Mononuclear cell (primary cell): Measurements from ENCODE around the gene LY6G6C. TPM values are rescaled to one million over a fixed set of nuclear protein-coding genes. Genes with fewer than 3 reads are reported as not detected.

Source experiments
- total RNA-seq: library from RNA; depleted of rRNA; stranded (reverse); fragments of >200 nt; gene quantifications from one replicate; pipeline ENCODE4 v1.2.3, GENCODE V29; 2012

LY6G6C gene
- total RNA-seq, 1 donor = not detected

Other genes with a start within 250 kb of the LY6G6C start
- gene MICB, start 223.6 kb downstream of the LY6G6C start, total RNA-seq = 29.2 TPM
- not detected for gene MCCD1, start 192.8 kb downstream of the LY6G6C start, total RNA-seq
- 183 TPM for gene DDX39B, start 179.7 kb downstream of the LY6G6C start, total RNA-seq
- 0.73 TPM for gene ATP6V1G2, start 175.1 kb downstream of the LY6G6C start, total RNA-seq
- 9.8 TPM for gene NFKBIL1, start 174.1 kb downstream of the LY6G6C start, total RNA-seq
- 2.5 TPM for gene LTA, start 149.5 kb downstream of the LY6G6C start, total RNA-seq
- 230 TPM for gene TNF, start 146.2 kb downstream of the LY6G6C start, total RNA-seq
- gene LTB, start 139.3 kb downstream of the LY6G6C start, total RNA-seq = 191 TPM
- gene LST1, start 135.5 kb downstream of the LY6G6C start, total RNA-seq = 200 TPM
- gene NCR3, start 128.7 kb downstream of the LY6G6C start, total RNA-seq = 9.2 TPM
- 245 TPM for gene AIF1, start 106.5 kb downstream of the LY6G6C start, total RNA-seq
- 67.0 TPM for gene PRRC2A, start 101.0 kb downstream of the LY6G6C start, total RNA-seq
- gene BAG6, start 69.1 kb downstream of the LY6G6C start, total RNA-seq = 81.3 TPM
- 3.0 TPM for gene APOM, start 65.9 kb downstream of the LY6G6C start, total RNA-seq
- 14.6 TPM for gene C6orf47, start 61.0 kb downstream of the LY6G6C start, total RNA-seq
- gene GPANK1, start 56.7 kb downstream of the LY6G6C start, total RNA-seq = 11.9 TPM
- 124 TPM for gene CSNK2B, start 55.7 kb downstream of the LY6G6C start, total RNA-seq
- 9.8 TPM for gene LY6G5B, start 51.8 kb downstream of the LY6G6C start, total RNA-seq
- gene LY6G5C, start 40.7 kb downstream of the LY6G6C start, total RNA-seq = 1.2 TPM
- 36.9 TPM for gene ABHD16A, start 18.4 kb downstream of the LY6G6C start, total RNA-seq
- gene LY6G6F, start 14.9 kb downstream of the LY6G6C start, total RNA-seq = 7.7 TPM
- 1.0 TPM for gene LY6G6D, start 6.4 kb downstream of the LY6G6C start, total RNA-seq
- 11.5 TPM for gene MPIG6B, start 1.6 kb upstream of the LY6G6C start, total RNA-seq
- gene DDAH2, start 7.6 kb upstream of the LY6G6C start, total RNA-seq = 9.8 TPM
- gene CLIC1, start 14.8 kb upstream of the LY6G6C start, total RNA-seq = 421 TPM
- gene MSH5, start 18.3 kb upstream of the LY6G6C start, total RNA-seq = 6.1 TPM
- gene SAPCD1, start 40.9 kb upstream of the LY6G6C start, total RNA-seq = 0.63 TPM
- gene VWA7, start 55.6 kb upstream of the LY6G6C start, total RNA-seq = 0.31 TPM
- 12.3 TPM for gene VARS1, start 74.0 kb upstream of the LY6G6C start, total RNA-seq
- 15.4 TPM for gene LSM2, start 85.2 kb upstream of the LY6G6C start, total RNA-seq
- gene HSPA1L, start 93.5 kb upstream of the LY6G6C start, total RNA-seq = 2.7 TPM
- 16.6 TPM for gene HSPA1A, start 93.8 kb upstream of the LY6G6C start, total RNA-seq
- gene HSPA1B, start 106.0 kb upstream of the LY6G6C start, total RNA-seq = 13.3 TPM
- 19.4 TPM for gene NEU1, start 141.1 kb upstream of the LY6G6C start, total RNA-seq
- 0.10 TPM for gene SLC44A4, start 157.3 kb upstream of the LY6G6C start, total RNA-seq
- gene EHMT2, start 176.0 kb upstream of the LY6G6C start, total RNA-seq = 14.4 TPM
- gene ZBTB12, start 180.3 kb upstream of the LY6G6C start, total RNA-seq = 0.21 TPM
- gene C2, start 206.0 kb upstream of the LY6G6C start, total RNA-seq = 2.5 TPM
- gene CFB, start 224.3 kb upstream of the LY6G6C start, total RNA-seq = 3.1 TPM
- gene NELFE, start 237.2 kb upstream of the LY6G6C start, total RNA-seq = 47.8 TPM
- gene SKIC2, start 237.4 kb upstream of the LY6G6C start, total RNA-seq = 44.8 TPM